Smooth muscle cell (in vitro differentiated cells): ENCODE measurements around the gene PCK2. TPM values are rescaled to one million over a fixed set of nuclear protein-coding genes. Genes with fewer than 3 reads are reported as not detected.

Experiments
- DNase-seq: peaks from one replicate; lab custom pipeline; 2025; ENCODE audit not compliant: unreplicated experiment; lab: John Stamatoyannopoulos, UW
- H2AFZ ChIP-seq: fragments of 200-600 bp; sonication (generic); 2 replicates; pipeline ENCODE4 v1.6.0; 2016; ENCODE audit warnings: antibody characterized with exemption, low read depth, mild to moderate bottlenecking
- H3F3A ChIP-seq: fragments of 200-600 bp; sonication (generic); 2 replicates; pipeline ENCODE4 v1.6.0; 2017; ENCODE audit warnings: antibody characterized with exemption, low read depth
- H3K27ac ChIP-seq: fragments of 200-600 bp; sonication (generic); 2 replicates; pipeline ENCODE4 v1.5.1; 2016; ENCODE audit warnings: low read depth, mild to moderate bottlenecking
- H3K27me3 ChIP-seq: fragments of 200-600 bp; sonication (generic); 2 replicates; pipeline ENCODE4 v1.6.1; 2016; ENCODE audit warnings: low read depth, mild to moderate bottlenecking
- H3K36me3 ChIP-seq: fragments of 200-600 bp; sonication (generic); 2 replicates; pipeline ENCODE4 v1.5.1; 2016; ENCODE audit warnings: low read depth
- H3K4me1 ChIP-seq: fragments of 200-600 bp; sonication (generic); 2 replicates; pipeline ENCODE4 v1.5.1; 2016; ENCODE audit warnings: low read depth
- H3K4me2 ChIP-seq: fragments of 200-600 bp; sonication (generic); 2 replicates; pipeline ENCODE4 v1.6.0; 2016; ENCODE audit warnings: mild to moderate bottlenecking
- H3K4me3 ChIP-seq: fragments of 200-600 bp; sonication (generic); 2 replicates; pipeline ENCODE4 v1.5.1; 2016; ENCODE audit warnings: mild to moderate bottlenecking
- H3K79me2 ChIP-seq: fragments of 200-600 bp; sonication (generic); 2 replicates; pipeline ENCODE4 v1.6.0; 2016; ENCODE audit warnings: low read depth, mild to moderate bottlenecking
- H3K9ac ChIP-seq: fragments of 200-600 bp; sonication (generic); 2 replicates; pipeline ENCODE4 v1.6.0; 2016; ENCODE audit warnings: low read depth
- H3K9me3 ChIP-seq: fragments of 200-600 bp; sonication (generic); replicated peaks from 2 replicates; pipeline ENCODE4 v1.5.1; 2016; ENCODE audit warnings: low read depth
- H4K20me1 ChIP-seq: fragments of 200-600 bp; sonication (generic); 2 replicates; pipeline ENCODE4 v1.6.0; 2016; ENCODE audit warnings: low read depth
- WGBS: methylation state at CpG from one replicate; pipeline ENCODE4 v1.1.7; 2016; ENCODE audit warnings: low lambda C conversion rate; 5-methylcytosine and 5-hydroxymethylcytosine counted together
- polyA plus RNA-seq: library from polyadenylated mRNA; unstranded; fragments of >200 nt; fragmentation: Nextera tagmentation; extraction: Ambion mirVana; gene quantifications from 2 replicates; pipeline ENCODE4 v1.2.1, GENCODE V29; 2016
- total RNA-seq: library from RNA; depleted of rRNA; stranded (reverse); fragments of >200 nt; gene quantifications from 2 replicates; pipeline ENCODE4 v1.2.3, GENCODE V29; 2014
- TF ChIP-seq, protein P1 (sequence below): fragments of 200-600 bp; sonication (generic); IDR thresholded peaks from 2 replicates; pipeline ENCODE4 v1.5.1; 2017; ENCODE audit warnings: borderline replicate concordance, mild to moderate bottlenecking, antibody characterized with exemption; ENCODE audit not compliant: insufficient read depth, poor library complexity, severe bottlenecking

PCK2 gene
- total and polyA plus RNA-seq, 2 experiments from 2014 or later, result 21.5 to 40.4 TPM

DNA sequence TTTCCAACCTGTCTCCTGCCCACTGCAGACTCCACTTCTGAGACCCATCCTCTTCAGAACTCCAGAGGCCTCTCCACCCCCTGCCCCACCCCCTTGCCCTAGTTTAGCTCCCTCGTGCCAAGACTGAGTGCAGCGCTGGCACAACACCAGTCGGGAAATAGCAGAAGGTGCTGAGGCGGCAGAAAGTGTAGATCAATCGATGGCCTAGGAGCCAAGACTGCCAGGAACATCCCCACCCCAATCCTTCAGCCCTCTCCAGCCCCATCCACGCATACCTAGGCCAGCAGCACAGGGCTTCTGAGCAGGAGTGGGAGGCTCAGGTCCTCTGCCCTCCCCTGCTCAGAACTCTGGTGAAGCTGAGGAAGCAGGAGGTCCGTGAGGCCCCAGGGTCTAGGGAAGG is 21.7 kb upstream of the PCK2 start:
- no peak for DNase-seq
- no peaks in the 10 kb centered on the region for H3F3A ChIP-seq
- no peak overlapping the region for H3K4me2 ChIP-seq
- no peaks in the 10 kb centered on the region for H3K9me3 ChIP-seq
- no peaks in the 10 kb centered on the region for H3K36me3 ChIP-seq
- no peaks in the 10 kb centered on the region for H3K79me2 ChIP-seq
- H3K4me3 ChIP-seq, result no peak overlapping the region
- H3K4me1 ChIP-seq, result no peaks in the 10 kb centered on the region
- no peak overlapping the region for H3K27ac ChIP-seq
- 87% methylated on average over 7 of the region's 7 CpGs for WGBS
- no peaks in the 10 kb centered on the region for H4K20me1 ChIP-seq
- TF ChIP-seq, protein P1, sequence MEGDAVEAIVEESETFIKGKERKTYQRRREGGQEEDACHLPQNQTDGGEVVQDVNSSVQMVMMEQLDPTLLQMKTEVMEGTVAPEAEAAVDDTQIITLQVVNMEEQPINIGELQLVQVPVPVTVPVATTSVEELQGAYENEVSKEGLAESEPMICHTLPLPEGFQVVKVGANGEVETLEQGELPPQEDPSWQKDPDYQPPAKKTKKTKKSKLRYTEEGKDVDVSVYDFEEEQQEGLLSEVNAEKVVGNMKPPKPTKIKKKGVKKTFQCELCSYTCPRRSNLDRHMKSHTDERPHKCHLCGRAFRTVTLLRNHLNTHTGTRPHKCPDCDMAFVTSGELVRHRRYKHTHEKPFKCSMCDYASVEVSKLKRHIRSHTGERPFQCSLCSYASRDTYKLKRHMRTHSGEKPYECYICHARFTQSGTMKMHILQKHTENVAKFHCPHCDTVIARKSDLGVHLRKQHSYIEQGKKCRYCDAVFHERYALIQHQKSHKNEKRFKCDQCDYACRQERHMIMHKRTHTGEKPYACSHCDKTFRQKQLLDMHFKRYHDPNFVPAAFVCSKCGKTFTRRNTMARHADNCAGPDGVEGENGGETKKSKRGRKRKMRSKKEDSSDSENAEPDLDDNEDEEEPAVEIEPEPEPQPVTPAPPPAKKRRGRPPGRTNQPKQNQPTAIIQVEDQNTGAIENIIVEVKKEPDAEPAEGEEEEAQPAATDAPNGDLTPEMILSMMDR, result no peak
- H3K27me3 ChIP-seq, result peaks cover 17% of the 10 kb centered on the region
- H2AFZ ChIP-seq, result no peak overlapping the region
- no peak overlapping the region for H3K9ac ChIP-seq

DNA sequence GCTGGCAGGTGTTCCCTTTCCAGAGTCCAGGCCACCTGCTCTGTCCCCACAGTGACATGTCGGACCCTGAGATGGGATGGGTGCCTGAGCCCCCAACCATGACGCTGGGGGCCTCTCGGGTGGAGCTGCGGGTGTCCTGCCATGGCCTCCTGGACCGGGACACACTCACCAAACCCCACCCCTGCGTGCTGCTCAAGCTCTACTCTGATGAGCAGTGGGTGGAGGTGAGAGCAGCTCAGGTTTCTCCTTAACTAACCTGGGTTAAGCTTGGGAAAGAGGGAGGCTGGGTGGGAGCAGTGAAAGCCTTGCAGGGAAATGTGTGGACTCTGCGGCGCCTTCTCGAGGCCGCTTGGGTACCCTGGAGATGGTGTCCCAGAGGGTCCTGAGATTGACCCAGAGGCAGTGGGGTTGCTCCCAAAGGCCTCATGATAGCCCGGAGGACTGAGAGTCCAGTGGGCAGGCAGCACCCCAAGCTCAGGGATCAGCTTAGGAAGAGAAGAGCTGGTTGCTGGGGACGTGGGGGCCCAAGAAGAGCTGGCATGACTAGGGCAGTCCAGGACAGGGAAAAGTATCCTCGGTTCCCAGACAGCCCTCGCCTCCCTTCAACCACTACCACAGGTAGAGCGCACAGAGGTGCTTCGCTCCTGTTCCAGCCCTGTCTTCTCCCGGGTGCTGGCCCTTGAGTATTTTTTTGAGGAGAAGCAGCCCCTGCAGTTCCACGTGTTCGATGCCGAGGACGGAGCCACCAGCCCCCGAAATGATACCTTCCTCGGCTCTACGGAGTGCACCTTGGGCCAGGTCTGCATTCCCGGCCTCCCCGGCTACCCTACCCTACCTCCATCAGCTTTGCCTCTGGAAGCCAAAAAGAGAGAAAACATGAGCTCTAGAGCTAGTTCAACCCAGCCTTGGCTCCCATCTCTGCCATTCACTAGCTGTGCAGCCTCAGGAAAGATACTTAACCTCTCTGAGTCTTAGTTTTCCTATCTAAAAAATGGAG is 20.9 kb upstream of the PCK2 start:
- Histone ChIP-seq H3K4me3 (no peak overlapping the region), H3K27ac (no peak overlapping the region), H3K36me3 (no peaks in the 10 kb centered on the region), H3K27me3 (peaks cover 17% of the 10 kb centered on the region), H3K9me3 (no peaks in the 10 kb centered on the region), H3K4me2 (no peak overlapping the region), H2AFZ (no peak overlapping the region), H4K20me1 (no peaks in the 10 kb centered on the region), H3K4me1 (no peaks in the 10 kb centered on the region), H3F3A (no peaks in the 10 kb centered on the region), H3K79me2 (no peaks in the 10 kb centered on the region), H3K9ac (no peak overlapping the region)
- 90% methylated on average over 26 of the region's 26 CpGs for WGBS
- DNase-seq, result no peak
- TF ChIP-seq, protein P1, result no peak

DNA sequence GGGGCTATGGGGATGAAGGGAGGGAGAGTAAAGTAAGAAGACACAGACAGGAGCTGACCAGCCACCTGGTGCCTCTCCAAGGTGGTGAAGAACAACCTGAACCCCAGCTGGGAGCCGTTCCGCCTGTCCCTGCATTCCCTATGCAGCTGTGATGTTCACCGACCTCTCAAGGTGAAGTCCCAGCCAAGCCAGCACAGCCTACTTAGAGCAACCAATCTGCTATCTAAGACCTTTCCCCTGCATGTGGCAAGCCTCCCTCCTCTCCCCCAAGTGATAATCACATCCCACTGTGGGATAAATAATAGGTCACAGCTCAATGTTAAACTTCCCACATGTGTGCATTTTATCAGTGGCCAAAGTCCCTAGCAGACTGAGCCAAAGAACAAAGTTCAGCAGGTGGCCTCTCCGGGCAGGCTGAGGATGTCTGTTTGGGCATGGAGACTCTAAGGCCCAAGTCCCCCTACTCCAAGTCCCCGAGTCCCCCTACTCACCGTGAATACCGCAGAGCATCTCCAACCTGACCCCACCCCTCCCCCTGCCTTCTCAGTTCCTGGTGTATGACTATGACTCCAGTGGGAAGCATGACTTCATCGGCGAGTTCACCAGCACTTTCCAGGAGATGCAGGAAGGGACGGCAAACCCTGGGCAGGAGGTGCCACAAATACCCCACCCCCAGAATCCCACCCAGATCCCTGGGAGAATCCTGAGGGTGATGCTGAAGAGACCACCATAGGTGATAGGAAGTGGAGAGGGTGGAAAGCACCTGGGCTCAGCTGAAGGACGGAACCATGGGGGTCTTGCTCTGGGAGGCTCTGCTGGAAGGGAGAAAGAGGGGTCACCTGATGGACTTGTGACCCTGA is 19.3 kb upstream of the PCK2 start:
- 95% methylated on average over 11 of the region's 11 CpGs for WGBS
- DNase-seq, result no peak
- no peaks in the 10 kb centered on the region for H3K36me3 ChIP-seq
- peaks cover 1% of the 10 kb centered on the region for H3K4me1 ChIP-seq
- no peaks in the 10 kb centered on the region for H4K20me1 ChIP-seq
- TF ChIP-seq, protein P1, result no peak
- H3K27ac ChIP-seq, result no peak overlapping the region
- H3K4me2 ChIP-seq, result no peak overlapping the region
- no peaks in the 10 kb centered on the region for H3K79me2 ChIP-seq
- no peaks in the 10 kb centered on the region for H3K9me3 ChIP-seq
- H2AFZ ChIP-seq, result no peak overlapping the region
- peaks cover 18% of the 10 kb centered on the region for H3K27me3 ChIP-seq
- H3K4me3 ChIP-seq, result no peak overlapping the region
- no peaks in the 10 kb centered on the region for H3F3A ChIP-seq
- no peak overlapping the region for H3K9ac ChIP-seq
